Endothelial cell of umbilical vein (primary cell): ENCODE data around the gene CENPS. TPM values are rescaled to one million over a fixed set of nuclear protein-coding genes. Genes with fewer than 3 reads are reported as not detected.
A peak's percentile ranks its signal among the peaks of the same experiment; 100 is the strongest.

ENCODE experiments used
- BruUV-seq: library from RNA; stranded (reverse); fragments of 400-500 nt; replicated peaks from 2 replicates; lab custom pipeline; 2021; lab: Mats Ljungman, UMichigan
- CTCF ChIA-PET: fragments of 300-600, 350-600 bp; sonication (Branson Sonifier 250); formaldehyde crosslinking; loops from one replicate; lab custom pipeline; 2021; ENCODE audit warnings: antibody characterized with exemption, inconsistent platforms; lab: Charles Lee
- POLR2A ChIA-PET: fragments of 300-600, 350-600 bp; sonication (Branson Sonifier 250); formaldehyde crosslinking; loops from one replicate; lab custom pipeline; 2021; ENCODE audit warnings: antibody characterized with exemption, inconsistent platforms; lab: Charles Lee
- DNase-seq: peaks from one replicate; pipeline ENCODE4 v3.0.0-alpha.2; 2011; ENCODE audit warnings: low read depth, low spot score
- FAIRE-seq: peaks from 2 replicates; lab custom pipeline; 2011; peaks lifted over from hg19 to GRCh38; lab: Jason Lieb, UNC
- H2AFZ ChIP-seq: 2 replicates; pipeline ENCODE4 v1.6.0; 2012; ENCODE audit warnings: low read depth, low read length, control low read depth, inconsistent platforms
- H3K27ac ChIP-seq: 2 replicates; pipeline ENCODE4 v1.5.1; 2011; ENCODE audit warnings: low read depth, mild to moderate bottlenecking, control low read depth, low read length, moderate library complexity; ENCODE audit not compliant: insufficient read depth
- H3K27me3 ChIP-seq, 2 experiments: 2 replicates each; pipeline versions ENCODE4 v1.6.0 to v1.6.1; 2011; ENCODE audit warnings: low read length in 2 of 2, mixed read lengths in 1 of 2; ENCODE audit not compliant: control insufficient read depth in 2 of 2, insufficient read depth in 2 of 2
- H3K36me3 ChIP-seq, 2 experiments: 2 replicates in 1 of 2; 3 replicates in 1 of 2; pipeline ENCODE4 v1.5.1; 2011; ENCODE audit warnings: low read length in 2 of 2, mild to moderate bottlenecking in 1 of 2, moderate library complexity in 1 of 2; ENCODE audit not compliant: control insufficient read depth in 2 of 2, insufficient read depth in 2 of 2; ENCODE audit errors: extremely low read depth in 1 of 2
- H3K4me1 ChIP-seq: 3 replicates; pipeline ENCODE4 v1.5.1; 2011; ENCODE audit warnings: mild to moderate bottlenecking, low read length; ENCODE audit not compliant: control insufficient read depth, insufficient read depth; ENCODE audit errors: extremely low read depth
- H3K4me2 ChIP-seq: 2 replicates; pipeline ENCODE4 v1.6.1; 2011; ENCODE audit warnings: low read length, control low read depth, mixed read lengths; ENCODE audit not compliant: insufficient read depth
- H3K4me3 ChIP-seq, 3 experiments: fragments of 200-600 bp in 1 of 3; sonication (generic), shearing (Covaris generic) in 1 of 3; replicated peaks in 1 of 3; 2 replicates each; pipeline ENCODE4 v1.5.1; 2011 to 2016; ENCODE audit warnings: control low read depth in 3 of 3, low read length in 3 of 3, mild to moderate bottlenecking in 2 of 3, inconsistent platforms in 1 of 3, low read depth in 1 of 3, moderate library complexity in 1 of 3; ENCODE audit not compliant: insufficient read depth in 1 of 3
- H3K79me2 ChIP-seq: 2 replicates; pipeline ENCODE4 v1.6.0; 2012; ENCODE audit warnings: low read length, inconsistent platforms; ENCODE audit not compliant: control insufficient read depth, insufficient read depth
- H3K9ac ChIP-seq: replicated peaks from 2 replicates; pipeline ENCODE3; 2011; ENCODE audit warnings: low read length, control low read depth; ENCODE audit not compliant: insufficient read depth; ENCODE audit errors: extremely low read depth
- H3K9me1 ChIP-seq: replicated peaks from 3 replicates; pipeline ENCODE4 v1.6.0; 2011; ENCODE audit warnings: mild to moderate bottlenecking, low read length; ENCODE audit not compliant: control insufficient read depth, insufficient read depth; ENCODE audit errors: extremely low read depth
- H3K9me3 ChIP-seq: replicated peaks from 2 replicates; pipeline ENCODE4 v1.5.1; 2012; ENCODE audit warnings: low read length, inconsistent platforms; ENCODE audit not compliant: control insufficient read depth, insufficient read depth
- H4K20me1 ChIP-seq: replicated peaks from 2 replicates; pipeline ENCODE3; 2011; ENCODE audit warnings: mild to moderate bottlenecking, low read length; ENCODE audit not compliant: control insufficient read depth, insufficient read depth; ENCODE audit errors: extremely low read depth
- EZH2 ChIP-seq: IDR thresholded peaks from 2 replicates; pipeline ENCODE4 v1.6.1; 2012; ENCODE audit warnings: borderline replicate concordance, low read depth, mild to moderate bottlenecking, moderate library complexity, low read length, inconsistent platforms; ENCODE audit not compliant: severe bottlenecking
- FOS ChIP-seq: IDR thresholded peaks from 2 replicates; pipeline ENCODE4 v1.6.1; 2011; ENCODE audit warnings: mild to moderate bottlenecking, low read length, moderate library complexity, borderline replicate concordance; ENCODE audit not compliant: insufficient read depth
- GATA2 ChIP-seq: IDR thresholded peaks from 2 replicates; pipeline ENCODE4 v1.7.0; 2011; ENCODE audit warnings: low read depth, mild to moderate bottlenecking, moderate library complexity, mixed read lengths, low read length; ENCODE audit not compliant: insufficient read length, insufficient read depth
- JUN ChIP-seq: IDR thresholded peaks from 2 replicates; pipeline ENCODE4 v1.6.1; 2011; ENCODE audit warnings: borderline replicate concordance, low read depth; ENCODE audit not compliant: insufficient read length, insufficient read depth
- MAX ChIP-seq: IDR thresholded peaks from 2 replicates; pipeline ENCODE4 v1.6.1; 2011; ENCODE audit not compliant: insufficient read depth, insufficient read length
- MYC ChIP-seq: IDR thresholded peaks from one replicate; pipeline ENCODE4 v1.6.1; 2011; ENCODE audit warnings: mild to moderate bottlenecking, low read depth, low read length
- POLR2A ChIP-seq: IDR thresholded peaks from 2 replicates; pipeline ENCODE4 v1.6.1; 2012; ENCODE audit warnings: low read depth, mild to moderate bottlenecking, control low read depth, low read length
- POLR2AphosphoS5 ChIP-seq: IDR thresholded peaks from 2 replicates; pipeline ENCODE4 v1.6.1; 2012; ENCODE audit warnings: low read depth, mild to moderate bottlenecking, control low read depth, low read length, moderate library complexity; ENCODE audit not compliant: insufficient read depth
- dilution Hi-C: fragments of 300-500 bp; cut with MboI; formaldehyde crosslinking; loops from one replicate; pipeline ENCODE4 v1.15.0; 2019; ENCODE audit warnings: low sequenced_read_pairs; ENCODE audit not compliant: extremely low pct_ligation_motif_present
- intact Hi-C: fragments of 100-400 bp; cut with micrococcal nuclease; formaldehyde crosslinking; loops from one replicate; pipeline ENCODE4 v1.10.0; 2022
- polyA plus RNA-seq, 4 experiments: library from polyadenylated mRNA; depleted of rRNA in 3 of 4; stranded (reverse) in 3 of 4; unstranded in 1 of 4; fragments of >200 nt; gene quantifications; 2 replicates each; pipeline versions ENCODE4 v1.2.1 to v1.2.3, GENCODE V29; 2011 to 2012; ENCODE audit warnings: missing spikeins in 1 of 4
- total RNA-seq: library from RNA; stranded (reverse); gene quantifications from 2 replicates; pipeline ENCODE4 v1.2.3, GENCODE V29; 2021
- TF ChIP-seq, protein P1 (sequence below), 2 donors: IDR thresholded peaks; 1 replicate in 1 of 2; 2 replicates in 1 of 2; pipeline ENCODE4 v1.5.1; 2011; ENCODE audit warnings: low read length in 2 of 2, mild to moderate bottlenecking in 2 of 2, moderate library complexity in 2 of 2, control low read depth in 1 of 2, inconsistent platforms in 1 of 2, low read depth in 1 of 2; ENCODE audit not compliant: insufficient read depth in 1 of 2; ENCODE audit errors: extremely low read depth in 1 of 2

The CENPS gene
- total and polyA plus RNA-seq, 2 donors (not counting 3 experiments of a cell fraction or from before 2014, with no cell fraction given), result 10.2 to 16.2 TPM

DNA sequence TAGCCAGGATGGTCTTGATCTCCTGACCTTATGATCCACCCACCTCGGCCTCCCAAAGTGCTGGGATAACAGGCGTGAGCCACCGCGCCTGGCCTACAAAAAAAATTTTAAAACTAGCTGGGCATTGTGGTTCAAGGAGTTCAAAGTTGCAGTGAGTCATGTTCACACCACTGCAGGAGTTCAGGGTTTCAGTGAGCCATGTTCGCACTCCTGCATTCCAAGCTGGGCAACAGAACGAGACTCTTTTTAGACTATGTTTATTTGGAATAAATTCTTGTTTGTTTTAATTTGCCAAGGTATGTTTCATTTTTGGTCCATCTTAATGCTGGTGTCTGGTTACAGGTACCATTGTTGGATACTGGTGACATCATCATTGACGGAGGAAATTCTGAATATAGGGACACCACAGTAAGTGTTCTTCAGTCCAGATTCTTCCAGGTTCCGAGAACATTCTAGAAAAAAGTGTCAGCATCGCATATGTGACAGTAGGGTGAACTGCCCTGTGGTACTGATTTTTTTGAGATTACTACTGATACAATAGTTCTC is 27.4 kb upstream of the CENPS start:
- dilution Hi-C loops, result no loop called here
- H4K20me1 ChIP-seq, result no peaks in the 10 kb centered on the region
- ChIA-PET POLR2A (interaction anchor here (0.9 to 1.3 kb wide), 2 partner anchors 12 to 14 kb away, joined by 3 to 5 read pairs; no protein-coding TSS in a partner anchor), CTCF (interaction anchor here (1.3 to 3.3 kb wide), 2 partner anchors 13 to 25 kb away, joined by 7 to 21 read pairs; no protein-coding TSS in a partner anchor)
- H3K4me3 ChIP-seq, result no peak overlapping the region
- H3K36me3 ChIP-seq, result peaks cover 21 to 24% of the 10 kb centered on the region in 2 experiments
- H3K27me3 ChIP-seq, result no peaks in the 10 kb centered on the region
- H3K4me2 ChIP-seq, result no peak overlapping the region
- H3K79me2 ChIP-seq, result peaks cover 43% of the 10 kb centered on the region
- H3K9ac ChIP-seq, result no peak overlapping the region
- peak overlapping the region; percentile 64 for H3K27ac ChIP-seq
- H3K9me1 ChIP-seq, result no peaks in the 10 kb centered on the region
- FAIRE-seq (no peak), DNase-seq (no peak)
- intact Hi-C loops, result no loop called here
- TF ChIP-seq JUN (no peak), GATA2 (no peak), POLR2A (no peak), MAX (no peak), FOS (no peak), POLR2AphosphoS5 (no peak), EZH2 (no peak), MYC (no peak)
- TF ChIP-seq, protein P1, sequence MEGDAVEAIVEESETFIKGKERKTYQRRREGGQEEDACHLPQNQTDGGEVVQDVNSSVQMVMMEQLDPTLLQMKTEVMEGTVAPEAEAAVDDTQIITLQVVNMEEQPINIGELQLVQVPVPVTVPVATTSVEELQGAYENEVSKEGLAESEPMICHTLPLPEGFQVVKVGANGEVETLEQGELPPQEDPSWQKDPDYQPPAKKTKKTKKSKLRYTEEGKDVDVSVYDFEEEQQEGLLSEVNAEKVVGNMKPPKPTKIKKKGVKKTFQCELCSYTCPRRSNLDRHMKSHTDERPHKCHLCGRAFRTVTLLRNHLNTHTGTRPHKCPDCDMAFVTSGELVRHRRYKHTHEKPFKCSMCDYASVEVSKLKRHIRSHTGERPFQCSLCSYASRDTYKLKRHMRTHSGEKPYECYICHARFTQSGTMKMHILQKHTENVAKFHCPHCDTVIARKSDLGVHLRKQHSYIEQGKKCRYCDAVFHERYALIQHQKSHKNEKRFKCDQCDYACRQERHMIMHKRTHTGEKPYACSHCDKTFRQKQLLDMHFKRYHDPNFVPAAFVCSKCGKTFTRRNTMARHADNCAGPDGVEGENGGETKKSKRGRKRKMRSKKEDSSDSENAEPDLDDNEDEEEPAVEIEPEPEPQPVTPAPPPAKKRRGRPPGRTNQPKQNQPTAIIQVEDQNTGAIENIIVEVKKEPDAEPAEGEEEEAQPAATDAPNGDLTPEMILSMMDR (IDR thresholded peaks at IDR 0.05; ENCODE audit: extremely low read depth in 1 of 2, insufficient read depth in 1 of 2, low read depth in 1 of 2, low read length in 2 of 2), result no peak
- TSS peak; percentile 36 for BruUV-seq
- H3K4me1 ChIP-seq, result peaks cover 38% of the 10 kb centered on the region
- no peaks in the 10 kb centered on the region for H3K9me3 ChIP-seq
- H2AFZ ChIP-seq, result no peak overlapping the region
